ENCODE results near the gene LYG2.

DNA sequence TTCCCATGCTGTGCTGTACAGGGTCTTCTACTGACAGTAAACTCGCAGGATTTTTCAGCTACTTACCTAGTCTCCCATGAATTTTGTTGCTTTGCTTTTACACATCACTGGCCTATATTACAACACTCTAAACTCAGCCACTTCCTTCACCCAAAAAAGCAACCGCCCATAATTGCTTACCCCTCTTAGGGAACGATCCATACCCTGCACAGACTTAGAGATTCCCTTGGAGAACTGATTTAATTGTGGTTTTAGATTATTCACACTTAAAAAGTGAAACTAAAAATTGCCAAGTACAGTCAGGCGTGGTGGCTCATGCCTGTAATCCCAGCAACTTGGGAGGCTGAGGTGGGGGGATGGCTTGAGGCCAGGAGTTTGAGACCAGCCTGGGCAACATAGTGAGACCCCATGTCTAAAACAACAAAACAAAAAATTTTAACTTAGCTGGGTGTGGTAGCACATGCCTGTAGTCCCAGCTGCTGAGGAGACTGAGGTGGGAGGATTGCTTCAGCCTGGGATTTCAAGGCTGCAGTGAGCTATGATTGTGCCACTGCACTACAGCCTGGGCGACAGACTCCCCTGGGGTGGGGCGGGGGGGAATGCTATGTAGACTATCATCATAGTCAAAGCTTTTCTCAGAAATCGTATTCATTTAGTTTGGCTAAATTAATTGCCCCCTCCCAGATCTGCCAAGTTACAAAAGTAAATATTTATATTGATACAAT is 55.2 kb downstream of the LYG2 start:
- TF ChIP-seq, protein P1, sequence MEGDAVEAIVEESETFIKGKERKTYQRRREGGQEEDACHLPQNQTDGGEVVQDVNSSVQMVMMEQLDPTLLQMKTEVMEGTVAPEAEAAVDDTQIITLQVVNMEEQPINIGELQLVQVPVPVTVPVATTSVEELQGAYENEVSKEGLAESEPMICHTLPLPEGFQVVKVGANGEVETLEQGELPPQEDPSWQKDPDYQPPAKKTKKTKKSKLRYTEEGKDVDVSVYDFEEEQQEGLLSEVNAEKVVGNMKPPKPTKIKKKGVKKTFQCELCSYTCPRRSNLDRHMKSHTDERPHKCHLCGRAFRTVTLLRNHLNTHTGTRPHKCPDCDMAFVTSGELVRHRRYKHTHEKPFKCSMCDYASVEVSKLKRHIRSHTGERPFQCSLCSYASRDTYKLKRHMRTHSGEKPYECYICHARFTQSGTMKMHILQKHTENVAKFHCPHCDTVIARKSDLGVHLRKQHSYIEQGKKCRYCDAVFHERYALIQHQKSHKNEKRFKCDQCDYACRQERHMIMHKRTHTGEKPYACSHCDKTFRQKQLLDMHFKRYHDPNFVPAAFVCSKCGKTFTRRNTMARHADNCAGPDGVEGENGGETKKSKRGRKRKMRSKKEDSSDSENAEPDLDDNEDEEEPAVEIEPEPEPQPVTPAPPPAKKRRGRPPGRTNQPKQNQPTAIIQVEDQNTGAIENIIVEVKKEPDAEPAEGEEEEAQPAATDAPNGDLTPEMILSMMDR (IDR thresholded peaks at IDR 0.05 in 8 of 11, conservative IDR thresholded peaks at IDR 0.05 in 3 of 11): no peak
- TF ChIP-seq POLR2A (IDR thresholded peaks at IDR 0.05) (no peak), POLR2AphosphoS5 (IDR thresholded peaks at IDR 0.05) (no peak)
